ENCODE data around the gene KCTD7. TPM values are rescaled to one million over a fixed set of nuclear protein-coding genes. Genes with fewer than 3 reads are reported as not detected.
A peak's percentile ranks its signal among the peaks of the same experiment; 100 is the strongest.
"Not testable (repeated sequence)": the region's sequence is repeated elsewhere in the genome, so short reads cannot be mapped to it uniquely, and the experiment has no call there.

KCTD7 gene
- total RNA-seq, 1 donor from 2014 or later: 11.0 TPM

DNA sequence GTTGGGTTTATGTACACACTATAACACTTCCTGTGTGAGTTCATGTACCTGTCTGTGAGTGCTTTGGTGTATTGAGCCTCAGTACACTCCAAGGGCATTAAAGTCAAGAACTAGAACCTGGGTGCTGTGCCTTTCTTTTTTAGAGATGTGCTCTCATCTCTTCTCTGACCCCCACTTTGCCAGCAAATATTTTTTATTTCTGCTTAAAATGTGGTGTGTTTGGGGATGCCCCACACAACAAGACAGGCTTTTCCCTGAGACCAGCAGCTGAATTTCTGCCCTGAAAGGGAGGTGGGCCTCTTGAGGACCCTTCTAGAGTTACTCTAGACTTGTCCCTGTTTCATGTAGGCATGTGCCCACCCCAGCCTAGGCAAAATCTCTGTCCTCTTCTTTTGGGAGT lies 14.3 kb downstream of the KCTD7 start:
- H3K27ac Mint-ChIP-seq: no peak overlapping the region
- H3K4me3 Mint-ChIP-seq: no peak overlapping the region
- intact Hi-C loops (cut with micrococcal nuclease): no loop called here
- H3K36me3 Mint-ChIP-seq (ENCODE audit: low read depth): peaks cover 48% of the 10 kb centered on the region
- peaks cover 6% of the 10 kb centered on the region for H3K4me1 Mint-ChIP-seq (ENCODE audit: low read depth)
- no peaks in the 10 kb centered on the region for H3K27me3 Mint-ChIP-seq (ENCODE audit: insufficient read depth)
- DNase-seq (ENCODE audit: low spot score): no peak
- H3K9me3 Mint-ChIP-seq: no peaks in the 10 kb centered on the region

DNA sequence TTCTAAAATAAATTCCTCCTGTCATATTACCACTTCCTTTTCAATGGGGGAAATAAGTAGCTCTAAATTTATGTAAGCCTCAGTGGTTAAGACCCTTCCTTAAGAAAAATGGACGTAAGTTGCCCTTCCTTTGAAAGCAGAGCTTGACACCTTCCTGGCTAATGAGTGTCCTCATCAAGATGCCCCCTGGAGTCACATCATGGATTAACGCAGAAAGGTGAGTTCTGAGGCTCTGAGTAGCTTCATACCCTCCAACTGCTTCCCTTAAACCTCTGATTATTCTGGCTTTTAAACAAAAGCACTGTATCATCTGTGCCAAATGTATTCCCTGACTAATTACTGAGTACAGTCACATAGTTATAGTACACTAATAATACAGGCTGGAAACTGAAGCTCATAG lies 14.7 kb downstream of the KCTD7 start:
- no peak overlapping the region for H3K27ac Mint-ChIP-seq
- H3K27me3 Mint-ChIP-seq (ENCODE audit: insufficient read depth): no peaks in the 10 kb centered on the region
- H3K4me3 Mint-ChIP-seq: no peak overlapping the region
- no peak for DNase-seq (ENCODE audit: low spot score)
- no peaks in the 10 kb centered on the region for H3K9me3 Mint-ChIP-seq
- intact Hi-C loops (cut with micrococcal nuclease): no loop called here
- peaks cover 43% of the 10 kb centered on the region for H3K36me3 Mint-ChIP-seq (ENCODE audit: low read depth)
- peaks cover 6% of the 10 kb centered on the region for H3K4me1 Mint-ChIP-seq (ENCODE audit: low read depth)

DNA sequence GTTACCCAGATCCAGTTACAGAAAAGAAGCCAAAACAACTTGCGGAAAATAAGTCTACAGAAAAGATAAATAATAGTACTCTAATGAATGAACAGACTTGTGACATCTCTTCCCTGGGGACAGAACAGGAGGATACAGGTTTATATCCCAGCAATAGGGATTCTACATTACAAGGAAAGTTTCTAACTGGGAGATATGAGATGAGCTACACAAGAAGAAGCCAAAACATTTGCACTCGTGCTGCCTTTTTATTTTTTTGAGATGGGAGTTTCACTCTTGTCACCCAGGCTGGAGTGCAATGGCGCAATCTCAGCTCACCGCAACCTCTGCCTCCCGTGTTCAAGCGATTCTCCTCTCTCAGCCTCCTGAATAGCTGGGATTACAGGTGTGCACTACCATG lies 22.3 kb downstream of the KCTD7 start:
- H3K36me3 Mint-ChIP-seq (ENCODE audit: low read depth); H3K4me3 Mint-ChIP-seq; H3K9me3 Mint-ChIP-seq; H3K27me3 Mint-ChIP-seq (ENCODE audit: insufficient read depth); H3K4me1 Mint-ChIP-seq (ENCODE audit: low read depth); DNase-seq (ENCODE audit: low spot score); H3K27ac Mint-ChIP-seq: not testable (repeated sequence)
- intact Hi-C loops (cut with micrococcal nuclease): loop anchor here (10.0 kb wide), 1 partner anchor 654 kb away; no protein-coding TSS in a partner anchor

DNA sequence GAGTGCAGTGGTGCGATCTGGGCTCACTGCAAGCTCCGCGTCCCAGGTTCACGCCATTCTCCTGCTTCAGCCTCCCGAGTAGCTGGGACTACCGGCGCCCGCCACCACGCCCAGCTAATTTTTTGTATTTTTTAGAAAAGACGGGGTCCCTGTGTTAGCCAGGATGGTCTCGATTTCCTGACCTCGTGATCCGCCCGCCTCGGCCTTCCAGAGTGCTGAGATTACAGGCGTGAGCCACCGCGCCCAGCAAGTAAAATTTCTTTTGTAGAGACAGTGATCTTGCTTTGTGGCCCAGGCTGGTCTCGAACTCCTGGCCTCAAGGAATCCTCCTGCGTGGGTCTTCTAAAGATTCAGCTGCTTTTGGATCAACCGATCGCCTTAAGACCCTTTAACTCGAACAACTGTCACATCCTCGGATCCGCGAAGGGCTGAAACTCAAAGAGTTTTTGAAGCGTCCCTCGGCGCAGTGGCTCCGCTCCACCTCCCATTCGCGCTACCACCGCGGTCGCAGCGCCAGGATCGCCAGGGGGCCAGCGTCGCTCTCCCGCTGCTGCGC lies 25.1 kb downstream of the KCTD7 start:
- Mint-ChIP-seq H3K4me1 (ENCODE audit: low read depth) (peaks cover 15% of the 10 kb centered on the region), H3K4me3 (peak overlapping the region; percentile 94), H3K27ac (peak overlapping the region; percentile 94)
- intact Hi-C loops (cut with micrococcal nuclease): loop anchor here (1.0 to 10.0 kb wide), 10 partner anchors 25 to 651 kb away; partner anchors contain the start of genes KCTD7, RABGEF1 and TYW1
- H3K36me3 Mint-ChIP-seq (ENCODE audit: low read depth); H3K9me3 Mint-ChIP-seq; DNase-seq (ENCODE audit: low spot score); H3K27me3 Mint-ChIP-seq (ENCODE audit: insufficient read depth): not testable (repeated sequence)

DNA sequence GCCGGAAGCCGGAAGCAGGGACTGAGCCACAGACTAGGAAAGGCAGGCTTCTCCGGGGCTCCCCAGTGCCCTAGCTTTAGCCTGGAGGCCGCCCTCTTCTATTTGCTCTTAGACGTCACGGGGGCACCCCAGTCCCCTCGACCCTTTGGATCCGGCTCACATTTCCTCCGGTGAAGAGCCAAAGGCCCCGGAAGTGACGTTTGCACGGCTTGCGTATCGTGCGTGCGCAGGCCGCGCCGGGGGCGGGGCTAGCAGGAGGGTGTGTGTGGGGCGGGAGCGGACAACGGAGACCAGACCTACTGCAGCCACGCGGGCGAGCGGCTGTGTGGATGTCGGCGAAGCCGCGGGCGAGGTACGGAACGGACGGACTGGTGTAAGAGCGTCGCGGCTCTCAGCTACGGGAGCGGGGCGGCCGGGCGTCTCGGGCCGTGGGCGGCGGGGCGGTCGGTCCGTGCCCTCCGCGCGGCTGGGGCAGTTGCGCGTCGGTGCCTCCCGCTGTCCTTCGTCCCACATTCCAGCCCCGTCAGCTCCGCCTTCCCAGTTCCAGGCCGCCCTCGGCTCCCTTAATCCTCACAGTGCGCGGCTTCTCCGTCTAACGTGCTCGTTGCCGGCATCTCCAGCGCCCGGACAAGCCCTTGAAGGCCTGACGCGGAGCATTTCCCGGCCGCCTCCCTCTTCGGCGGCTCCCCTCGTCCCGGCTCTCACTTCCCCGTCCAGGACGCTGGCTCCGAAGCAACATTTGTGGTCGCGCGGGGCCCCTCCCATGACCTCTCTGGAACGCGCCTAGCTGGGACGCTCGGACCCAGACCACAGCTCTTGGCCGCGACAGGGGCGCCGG lies 25.8 kb downstream of the KCTD7 start:
- H3K4me3 Mint-ChIP-seq: peak overlapping the region; percentile 94
- H3K4me1 Mint-ChIP-seq (ENCODE audit: low read depth): peaks cover 15% of the 10 kb centered on the region
- H3K27ac Mint-ChIP-seq: peak overlapping the region; percentile 94
- no peaks in the 10 kb centered on the region for H3K27me3 Mint-ChIP-seq (ENCODE audit: insufficient read depth)
- intact Hi-C loops (cut with micrococcal nuclease): loop anchor here (1.0 to 10.0 kb wide), 10 partner anchors 26 to 650 kb away; partner anchors contain the start of genes KCTD7, RABGEF1 and TYW1
- no peaks in the 10 kb centered on the region for H3K9me3 Mint-ChIP-seq
- peak; percentile 98 for DNase-seq (ENCODE audit: low spot score)
- H3K36me3 Mint-ChIP-seq (ENCODE audit: low read depth): peaks cover 4% of the 10 kb centered on the region

DNA sequence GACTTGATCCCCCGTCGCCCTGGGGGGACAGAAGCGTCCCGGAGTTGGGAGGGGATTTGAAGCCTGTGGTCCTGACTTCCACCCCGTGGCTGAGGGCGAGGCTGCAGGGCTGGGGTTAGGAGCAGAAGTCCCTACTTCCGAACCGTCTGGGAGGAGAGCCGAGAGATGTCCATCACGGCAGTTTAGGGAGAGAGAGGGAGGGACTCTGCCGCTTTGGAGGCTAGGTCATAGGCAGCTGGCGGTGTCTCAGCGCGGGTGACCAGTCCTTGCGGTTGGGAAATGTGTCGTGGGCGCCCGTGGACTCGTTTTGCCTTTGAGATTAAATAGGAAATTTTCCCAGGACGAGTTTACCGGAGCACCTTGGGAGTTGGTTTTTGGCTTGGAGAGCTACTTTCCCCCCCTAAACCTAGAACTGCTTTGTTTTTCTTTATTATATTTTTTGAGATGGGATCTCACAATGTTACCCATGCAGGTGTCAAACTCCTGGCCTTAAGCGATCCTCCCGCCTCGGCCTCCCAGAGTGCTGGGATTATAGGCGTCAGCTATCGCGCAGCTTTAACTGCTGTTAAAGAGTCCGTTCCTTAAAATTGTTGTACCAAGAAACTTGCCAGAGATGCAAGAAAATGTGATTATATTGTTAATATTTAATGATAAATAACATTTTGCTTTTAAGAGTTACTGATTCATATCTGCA lies 26.6 kb downstream of the KCTD7 start:
- H3K27me3 Mint-ChIP-seq (ENCODE audit: insufficient read depth); H3K9me3 Mint-ChIP-seq; H3K36me3 Mint-ChIP-seq (ENCODE audit: low read depth): not testable (repeated sequence)
- DNase-seq (ENCODE audit: low spot score): peak; percentile 9
- Mint-ChIP-seq H3K27ac (peak overlapping the region; percentile 90), H3K4me3 (peak overlapping the region; percentile 94), H3K4me1 (ENCODE audit: low read depth) (peaks cover 15% of the 10 kb centered on the region)
- intact Hi-C loops (cut with micrococcal nuclease): loop anchor here (10.0 kb wide), 1 partner anchor 650 kb away; no protein-coding TSS in a partner anchor

DNA sequence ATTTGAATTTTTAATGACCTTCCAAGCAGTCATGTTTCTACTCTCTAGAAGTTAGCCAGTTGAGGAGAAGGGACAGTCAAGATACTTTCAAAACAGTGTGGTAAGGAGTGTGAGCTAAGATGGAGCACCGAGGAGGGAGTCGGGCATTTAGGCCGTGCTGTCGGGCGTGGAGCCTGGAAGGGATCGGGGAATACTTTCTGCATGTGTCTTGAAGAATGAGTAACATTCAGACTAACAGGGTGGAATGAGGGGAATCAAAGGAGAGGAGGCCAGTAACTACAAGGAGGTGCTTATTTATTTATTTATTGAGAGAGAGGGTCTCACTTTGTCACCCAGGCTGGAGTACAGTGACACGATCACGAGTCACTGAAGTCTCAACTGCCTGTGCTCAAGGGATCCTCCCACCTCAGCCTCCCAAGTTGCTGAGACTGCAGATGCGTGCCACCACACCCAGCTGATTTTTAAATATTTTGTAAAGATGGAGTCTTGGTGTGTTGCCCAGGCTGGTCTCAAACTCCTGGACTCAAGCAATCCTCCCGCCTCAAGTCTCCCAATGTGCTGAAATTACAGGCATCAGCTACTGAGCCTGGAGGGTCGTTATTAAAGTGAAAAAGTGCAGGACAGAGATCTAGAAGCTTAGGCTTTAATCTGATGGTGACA lies 27.3 kb downstream of the KCTD7 start:
- not testable (repeated sequence) for H3K27me3 Mint-ChIP-seq (ENCODE audit: insufficient read depth); H3K9me3 Mint-ChIP-seq; DNase-seq (ENCODE audit: low spot score); H3K36me3 Mint-ChIP-seq (ENCODE audit: low read depth)
- Mint-ChIP-seq H3K27ac (peak overlapping the region; percentile 18), H3K4me3 (peak overlapping the region; percentile 94), H3K4me1 (ENCODE audit: low read depth) (peaks cover 15% of the 10 kb centered on the region)
- intact Hi-C loops (cut with micrococcal nuclease): loop anchor here (10.0 kb wide), 1 partner anchor 649 kb away; no protein-coding TSS in a partner anchor

DNA sequence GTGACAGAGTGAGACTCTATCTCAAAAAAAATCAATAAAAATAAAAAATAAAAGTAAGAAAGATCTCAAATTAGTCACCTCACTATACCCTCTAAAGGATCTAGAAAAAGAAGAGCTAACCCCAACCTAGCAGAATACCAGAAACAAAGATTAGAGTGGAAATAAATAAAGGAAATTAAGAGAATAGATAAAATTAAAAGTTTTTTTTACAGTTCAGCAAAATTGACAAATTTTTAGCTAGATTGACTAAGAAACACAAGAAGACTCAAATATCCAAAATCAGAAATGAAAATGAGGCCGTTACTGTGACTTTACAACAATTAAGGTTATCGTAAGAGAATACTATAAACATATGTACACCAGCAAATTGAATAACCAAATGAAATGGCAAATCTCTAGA lies 29.1 kb downstream of the KCTD7 start:
- Mint-ChIP-seq H3K36me3 (ENCODE audit: low read depth) (peaks cover 9% of the 10 kb centered on the region), H3K9me3 (no peaks in the 10 kb centered on the region), H3K4me1 (ENCODE audit: low read depth) (peaks cover 15% of the 10 kb centered on the region), H3K27me3 (ENCODE audit: insufficient read depth) (no peaks in the 10 kb centered on the region), H3K4me3 (no peak overlapping the region), H3K27ac (no peak overlapping the region)
- DNase-seq (ENCODE audit: low spot score): no peak
- intact Hi-C loops (cut with micrococcal nuclease): loop anchor here (10.0 kb wide), 1 partner anchor 647 kb away; no protein-coding TSS in a partner anchor

DNA sequence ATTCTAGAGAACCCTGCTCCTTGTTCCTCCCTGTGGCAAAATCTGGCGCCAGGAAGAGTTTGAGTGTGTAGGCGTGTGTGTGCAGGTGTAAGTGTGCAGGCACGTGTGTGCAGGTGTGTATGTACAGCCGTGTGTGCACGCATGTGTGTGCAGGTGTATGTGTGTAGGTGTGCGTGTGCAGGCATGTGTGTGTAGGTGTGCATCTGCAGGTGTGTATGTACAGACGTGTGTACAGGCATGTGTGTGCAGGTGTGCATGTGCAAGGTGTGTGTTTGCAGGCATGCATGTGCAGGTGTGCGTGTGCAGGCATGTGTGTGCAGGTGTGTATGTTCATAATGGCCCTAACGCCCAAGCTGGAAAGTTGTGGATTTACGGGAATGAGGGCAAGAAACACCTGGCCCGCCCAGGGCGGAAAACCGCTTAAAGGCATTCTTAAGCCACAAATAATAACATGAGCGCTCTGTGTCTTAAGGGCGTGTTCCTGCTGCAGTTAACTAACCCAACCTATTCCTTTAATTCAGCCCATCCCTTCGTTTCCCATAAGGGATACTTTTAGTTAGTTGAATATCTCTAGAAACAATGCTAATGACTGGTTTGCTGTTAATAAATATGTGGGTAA lies 34.1 kb downstream of the KCTD7 start:
- Mint-ChIP-seq H3K4me3 (no peak overlapping the region), H3K36me3 (ENCODE audit: low read depth) (peaks cover 5% of the 10 kb centered on the region), H3K4me1 (ENCODE audit: low read depth) (no peaks in the 10 kb centered on the region), H3K27me3 (ENCODE audit: insufficient read depth) (no peaks in the 10 kb centered on the region), H3K27ac (no peak overlapping the region), H3K9me3 (no peaks in the 10 kb centered on the region)
- DNase-seq (ENCODE audit: low spot score): no peak
- intact Hi-C loops (cut with micrococcal nuclease): no loop called here

DNA sequence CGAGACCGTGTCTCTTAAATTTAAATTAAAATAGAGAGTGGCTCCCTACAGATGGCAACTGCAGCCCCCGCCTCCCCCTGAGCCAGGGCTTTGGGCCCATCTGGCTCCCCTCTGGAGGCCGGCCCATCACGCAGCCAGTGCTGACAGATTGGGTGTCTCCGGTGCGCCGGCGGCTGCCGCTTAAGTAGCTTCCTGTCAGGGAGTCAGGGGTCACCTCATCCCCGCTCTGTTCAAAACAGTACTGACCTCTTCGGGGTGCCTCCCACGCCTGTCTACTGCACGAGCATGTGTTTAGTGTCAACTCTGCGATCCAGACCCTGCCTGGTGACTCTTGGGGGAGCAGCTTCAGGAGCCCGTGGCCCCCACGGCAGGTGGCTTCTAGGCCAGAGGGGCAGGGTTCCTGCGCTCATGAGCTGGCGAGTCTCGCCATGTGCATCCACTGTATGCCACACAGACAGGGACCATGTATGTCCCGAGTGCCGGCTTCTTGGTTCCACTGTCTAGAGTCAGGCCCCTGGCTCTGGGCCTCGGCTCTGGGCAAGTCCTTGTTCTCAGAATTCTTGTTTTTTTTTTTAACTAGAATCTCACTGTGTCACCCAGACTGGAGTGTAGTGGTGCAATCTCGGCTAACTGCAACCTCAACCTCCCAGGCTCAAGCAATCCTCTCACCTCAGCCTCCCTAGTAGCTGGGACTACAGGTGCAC lies 36.1 kb downstream of the KCTD7 start:
- H3K9me3 Mint-ChIP-seq: no peaks in the 10 kb centered on the region
- H3K27me3 Mint-ChIP-seq (ENCODE audit: insufficient read depth): no peaks in the 10 kb centered on the region
- H3K4me1 Mint-ChIP-seq (ENCODE audit: low read depth): no peaks in the 10 kb centered on the region
- intact Hi-C loops (cut with micrococcal nuclease): no loop called here
- no peak for DNase-seq (ENCODE audit: low spot score)
- no peak overlapping the region for H3K27ac Mint-ChIP-seq
- H3K36me3 Mint-ChIP-seq (ENCODE audit: low read depth): peaks cover 5% of the 10 kb centered on the region
- no peak overlapping the region for H3K4me3 Mint-ChIP-seq

DNA sequence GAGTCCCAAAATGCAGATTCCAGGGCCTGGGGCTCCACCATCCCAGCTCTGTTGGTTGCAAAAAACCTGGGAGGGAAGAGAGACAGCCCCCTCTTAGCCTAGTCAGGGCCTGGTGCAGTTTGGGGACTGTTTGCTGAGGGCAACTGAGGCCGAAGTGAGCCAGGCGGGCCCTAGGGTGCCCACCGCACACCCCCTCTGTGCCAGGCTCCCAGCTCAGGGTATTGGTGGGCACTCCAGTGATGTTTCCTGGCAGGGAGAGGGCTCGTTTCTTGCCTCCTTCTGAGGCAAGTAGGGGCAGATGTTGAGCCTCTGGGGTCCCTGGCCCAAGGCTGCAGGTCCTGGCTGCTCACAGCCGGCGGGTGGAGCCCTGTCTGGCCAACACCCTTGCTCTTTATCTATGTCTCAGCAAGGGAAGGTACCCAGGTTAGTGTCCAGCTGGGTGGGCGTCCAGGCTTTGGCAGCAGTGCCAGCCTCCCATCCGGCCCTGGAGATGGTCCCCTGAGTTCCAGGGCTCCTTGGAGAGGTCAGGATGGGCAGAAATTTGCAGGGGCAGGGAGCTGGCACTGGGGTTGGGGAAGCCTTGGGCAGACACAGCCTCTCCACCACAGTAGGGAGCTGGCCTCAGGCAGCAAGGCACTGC lies 37.8 kb downstream of the KCTD7 start:
- Mint-ChIP-seq H3K36me3 (ENCODE audit: low read depth) (peaks cover 5% of the 10 kb centered on the region), H3K4me1 (ENCODE audit: low read depth) (no peaks in the 10 kb centered on the region), H3K27me3 (ENCODE audit: insufficient read depth) (no peaks in the 10 kb centered on the region), H3K9me3 (no peaks in the 10 kb centered on the region), H3K4me3 (no peak overlapping the region), H3K27ac (no peak overlapping the region)
- DNase-seq (ENCODE audit: low spot score): no peak
- intact Hi-C loops (cut with micrococcal nuclease): no loop called here

Measured in activated T-helper 1 cell treated with anti-CD3 and anti-CD28 coated beads, Interleukin-12 subunit alpha, Interleukin-12 subunit beta, Interleukin-2, Interleukin-4 antibody, amounts not matched to agents 30 ng/mL and 10 ng/mL and 1 ng/mL, durations not matched to agents 14 hours and 24 hours and 36 hours (primary cell).